ENCODE data around the gene EFCC1.

DNA sequence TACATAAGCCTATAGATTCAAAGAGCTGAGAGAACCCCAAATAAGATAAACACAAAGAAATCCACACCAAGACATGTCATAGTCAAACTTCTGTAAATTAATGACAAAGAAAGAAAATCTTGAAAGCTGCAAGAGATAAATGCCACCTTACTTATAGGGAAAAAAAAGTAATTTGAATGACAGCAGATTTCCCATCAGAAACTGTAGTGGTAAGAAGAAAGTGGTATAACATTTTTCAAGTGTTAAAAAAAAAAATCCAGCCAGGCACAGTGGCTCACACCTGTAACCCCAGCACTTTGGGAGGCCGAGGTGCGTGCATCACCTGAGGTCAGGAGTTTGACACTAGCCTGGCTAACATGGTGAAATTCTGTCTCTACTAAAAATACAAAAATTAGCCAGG, 44.7 kb upstream of the EFCC1 start:
- TF ChIP-seq CTCF (conservative IDR thresholded peaks at IDR 0.05; ENCODE audit: low read length) (no peak), EZH2phosphoT487 (IDR thresholded peaks at IDR 0.05; ENCODE audit: borderline replicate concordance, low read depth, low read length) (no peak)

All from OCI-LY7 (cell line).